ENCODE data around the gene PTPRE. TPM values are rescaled to one million over a fixed set of nuclear protein-coding genes. Genes with fewer than 3 reads are reported as not detected.

PTPRE gene
- total and polyA plus RNA-seq, 2 experiments from 2014 or later, result 4.2 to 8.8 TPM

- H3K4me1 ChIP-seq (ENCODE audit: low read depth), result no peaks in the 10 kb centered on the region
- TF ChIP-seq CTCF (IDR thresholded peaks at IDR 0.05; ENCODE audit: low read depth, low read length), result no peak
- H3K9me3 ChIP-seq (ENCODE audit: low read depth), result no peaks in the 10 kb centered on the region
- H3K27ac ChIP-seq, result no peak overlapping the region
- DNase-seq (ENCODE audit: low read depth in 1 of 2, low spot score in 1 of 2), result no peak
- no peaks in the 10 kb centered on the region for H3K27me3 ChIP-seq
- no peak overlapping the region for H3K4me3 ChIP-seq
- H3K36me3 ChIP-seq, result peaks cover 11% of the 10 kb centered on the region
These were observed 195.8 kb downstream of the PTPRE start for GRCh38 chr10:128102480-128103228.

- no peaks in the 10 kb centered on the region for H3K9me3 ChIP-seq (ENCODE audit: low read depth)
- no peaks in the 10 kb centered on the region for H3K27me3 ChIP-seq
- H3K36me3 ChIP-seq, result peaks cover 9% of the 10 kb centered on the region
- no peak for DNase-seq (ENCODE audit: low read depth in 1 of 2, low spot score in 1 of 2)
- no peak for TF ChIP-seq CTCF (IDR thresholded peaks at IDR 0.05; ENCODE audit: low read depth, low read length)
- H3K4me3 ChIP-seq, result no peak overlapping the region
- H3K4me1 ChIP-seq (ENCODE audit: low read depth), result no peaks in the 10 kb centered on the region
- H3K27ac ChIP-seq, result no peak overlapping the region
These were observed 196.4 kb downstream of the PTPRE start for GRCh38 chr10:128103229-128103714.

- H3K27me3 ChIP-seq, result no peaks in the 10 kb centered on the region
- no peak overlapping the region for H3K4me3 ChIP-seq
- TF ChIP-seq CTCF (IDR thresholded peaks at IDR 0.05; ENCODE audit: low read depth, low read length), result no peak
- DNase-seq (ENCODE audit: low read depth in 1 of 2, low spot score in 1 of 2), result no peak
- no peaks in the 10 kb centered on the region for H3K4me1 ChIP-seq (ENCODE audit: low read depth)
- H3K27ac ChIP-seq, result no peak overlapping the region
- H3K36me3 ChIP-seq, result peaks cover 8% of the 10 kb centered on the region
- no peaks in the 10 kb centered on the region for H3K9me3 ChIP-seq (ENCODE audit: low read depth)
These were observed 198.5 kb downstream of the PTPRE start for GRCh38 chr10:128105383-128105782.

GRCh38 chr10:128109707-128110106 lies 202.8 kb downstream of the PTPRE start:
- Histone ChIP-seq H3K27ac (no peak overlapping the region), H3K36me3 (peaks cover 26% of the 10 kb centered on the region), H3K4me3 (no peak overlapping the region), H3K4me1 (ENCODE audit: low read depth) (no peaks in the 10 kb centered on the region), H3K9me3 (ENCODE audit: low read depth) (no peaks in the 10 kb centered on the region), H3K27me3 (no peaks in the 10 kb centered on the region)
- DNase-seq (ENCODE audit: low read depth in 1 of 2, low spot score in 1 of 2), result no peak
- TF ChIP-seq CTCF (IDR thresholded peaks at IDR 0.05; ENCODE audit: low read depth, low read length), result no peak

GRCh38 chr10:128110339-128110738 lies 203.4 kb downstream of the PTPRE start:
- Histone ChIP-seq H3K4me3 (no peak overlapping the region), H3K4me1 (ENCODE audit: low read depth) (no peaks in the 10 kb centered on the region), H3K27me3 (no peaks in the 10 kb centered on the region), H3K27ac (no peak overlapping the region), H3K36me3 (peaks cover 31% of the 10 kb centered on the region), H3K9me3 (ENCODE audit: low read depth) (no peaks in the 10 kb centered on the region)
- no peak for TF ChIP-seq CTCF (IDR thresholded peaks at IDR 0.05; ENCODE audit: low read depth, low read length)
- DNase-seq (ENCODE audit: low read depth in 1 of 2, low spot score in 1 of 2), result no peak

Data from cardiac muscle cell (in vitro differentiated cells and primary cell).